HUES6 (cell line): ENCODE results near the gene RESP18.

Source experiments
- H3K27ac ChIP-seq: 2 replicates; pipeline ENCODE4 v1.7.0; 2013; ENCODE audit warnings: low read depth, mild to moderate bottlenecking, low read length, inconsistent platforms
- H3K27me3 ChIP-seq: 2 replicates; pipeline ENCODE4 v1.6.1; 2013; ENCODE audit warnings: low read length; ENCODE audit not compliant: control insufficient read depth, insufficient read depth
- H3K36me3 ChIP-seq: 2 replicates; pipeline ENCODE4 v1.6.1; 2013; ENCODE audit warnings: low read length; ENCODE audit not compliant: control insufficient read depth, insufficient read depth
- H3K4me1 ChIP-seq: 2 replicates; pipeline ENCODE4 v1.6.1; 2013; ENCODE audit warnings: low read length; ENCODE audit not compliant: control insufficient read depth, insufficient read depth
- H3K4me3 ChIP-seq: 2 replicates; pipeline ENCODE4 v1.5.1; 2013; ENCODE audit warnings: low read depth, low read length
- H3K9ac ChIP-seq: one replicate; pipeline ENCODE4 v1.6.1; 2013; ENCODE audit warnings: mild to moderate bottlenecking, low read length
- H3K9me3 ChIP-seq: 2 replicates; pipeline ENCODE4 v1.6.1; 2013; ENCODE audit warnings: low read depth, low read length; ENCODE audit not compliant: control insufficient read depth, insufficient read depth

Gene RESP18

DNA sequence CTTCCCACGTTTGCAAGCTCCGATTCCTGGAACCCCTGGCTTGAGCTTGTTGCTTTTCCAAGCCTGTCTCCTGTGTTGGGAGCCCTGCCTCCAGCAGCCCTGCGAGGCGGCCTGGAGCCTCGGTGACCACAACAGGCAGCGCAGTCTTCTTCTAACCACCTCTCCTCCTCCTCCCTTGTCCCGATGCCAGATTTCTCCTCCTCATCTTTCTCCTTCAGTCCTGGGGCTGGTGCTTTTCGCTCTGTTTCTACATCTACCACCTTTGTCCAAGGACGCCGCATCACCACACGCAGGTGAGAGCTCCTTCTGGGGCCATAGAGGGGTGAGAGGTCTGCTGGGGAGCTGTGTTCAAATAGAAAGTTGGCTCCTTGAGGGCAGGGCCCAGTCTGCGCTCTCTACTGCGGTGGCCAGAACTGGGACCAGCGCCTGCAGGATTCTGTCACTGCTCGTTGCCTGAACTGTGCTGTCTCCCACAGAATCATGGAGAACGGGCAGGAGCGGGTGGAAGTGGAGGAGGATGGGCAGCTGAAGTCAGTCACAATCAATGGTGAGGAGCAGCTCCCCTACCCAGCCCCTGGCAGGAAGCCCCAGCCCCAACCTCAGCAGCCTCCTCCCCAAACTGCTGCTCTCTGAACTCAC lies 49.5 kb downstream of the RESP18 start:
- Histone ChIP-seq H3K27ac (no peak overlapping the region), H3K36me3 (peaks cover 24% of the 10 kb centered on the region), H3K4me3 (no peak overlapping the region), H3K27me3 (no peaks in the 10 kb centered on the region), H3K9me3 (no peaks in the 10 kb centered on the region), H3K9ac (no peak overlapping the region), H3K4me1 (peaks cover 27% of the 10 kb centered on the region)

DNA sequence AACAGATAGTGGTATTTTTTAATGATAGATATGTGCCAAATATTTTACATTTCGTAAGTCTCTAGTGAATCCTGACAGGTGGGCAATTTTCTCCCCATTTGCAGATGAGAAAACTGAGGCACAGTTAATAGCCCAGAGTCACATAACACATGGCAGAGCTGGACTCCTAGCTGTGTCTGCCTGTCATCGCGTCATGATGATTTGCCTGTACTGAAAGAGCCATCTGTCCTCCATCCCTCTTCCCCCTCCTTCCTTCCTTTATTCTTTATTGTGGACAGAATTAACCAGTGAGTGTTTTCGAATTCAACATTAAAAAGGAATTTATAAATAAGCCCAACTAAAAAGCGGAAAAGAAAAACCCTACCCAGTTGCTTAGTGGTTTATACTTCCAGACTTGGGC lies 50.2 kb downstream of the RESP18 start:
- H3K4me1 ChIP-seq, result peaks cover 32% of the 10 kb centered on the region
- peaks cover 24% of the 10 kb centered on the region for H3K36me3 ChIP-seq
- H3K27ac ChIP-seq, result no peak overlapping the region
- no peaks in the 10 kb centered on the region for H3K27me3 ChIP-seq
- no peaks in the 10 kb centered on the region for H3K9me3 ChIP-seq
- no peak overlapping the region for H3K4me3 ChIP-seq
- H3K9ac ChIP-seq, result no peak overlapping the region

DNA sequence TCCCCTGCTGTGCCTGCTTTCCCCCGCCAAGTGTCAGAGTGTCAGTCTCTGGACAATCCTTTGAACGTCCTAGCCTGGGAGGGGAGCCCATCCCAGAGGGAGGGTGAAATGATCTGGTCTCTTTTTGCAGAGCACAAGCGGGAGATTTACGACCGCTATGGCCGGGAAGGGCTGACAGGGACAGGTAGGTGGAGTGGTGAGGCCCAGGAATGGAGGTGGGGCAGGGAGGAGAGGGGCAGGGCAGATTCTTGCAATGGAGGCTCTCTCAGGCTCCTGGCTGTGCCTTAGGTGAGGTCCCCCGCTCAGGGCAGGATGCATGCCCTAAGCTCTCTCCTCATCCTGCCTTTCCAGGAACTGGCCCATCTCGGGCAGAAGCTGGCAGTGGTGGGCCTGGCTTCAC lies 51.0 kb downstream of the RESP18 start:
- peaks cover 24% of the 10 kb centered on the region for H3K36me3 ChIP-seq
- no peaks in the 10 kb centered on the region for H3K9me3 ChIP-seq
- no peak overlapping the region for H3K9ac ChIP-seq
- H3K4me1 ChIP-seq, result peaks cover 31% of the 10 kb centered on the region
- H3K27ac ChIP-seq, result no peak overlapping the region
- H3K27me3 ChIP-seq, result no peaks in the 10 kb centered on the region
- H3K4me3 ChIP-seq, result no peak overlapping the region

DNA sequence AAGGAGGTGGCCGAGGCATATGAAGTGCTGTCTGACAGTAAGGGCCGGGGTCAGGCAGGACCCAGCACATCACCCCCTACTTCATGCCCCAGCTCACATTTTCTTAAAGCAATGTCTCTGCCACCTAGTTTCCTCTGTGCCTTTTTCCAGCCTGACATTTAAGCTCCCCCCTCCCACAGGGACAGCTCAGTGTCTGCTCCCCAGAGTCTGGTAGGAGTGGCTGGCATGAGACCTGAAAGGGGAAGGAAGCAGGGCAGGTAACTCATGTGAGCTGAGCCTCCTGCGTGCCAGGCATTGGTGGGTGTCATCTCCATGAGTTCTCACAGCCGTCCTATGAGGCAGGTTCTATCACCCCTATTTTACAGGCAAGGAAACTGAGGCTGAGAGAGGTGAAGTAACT lies 51.9 kb downstream of the RESP18 start:
- Histone ChIP-seq H3K9me3 (no peaks in the 10 kb centered on the region), H3K4me1 (peaks cover 25% of the 10 kb centered on the region), H3K4me3 (no peak overlapping the region), H3K36me3 (peaks cover 24% of the 10 kb centered on the region), H3K9ac (no peak overlapping the region), H3K27ac (no peak overlapping the region), H3K27me3 (no peaks in the 10 kb centered on the region)

DNA sequence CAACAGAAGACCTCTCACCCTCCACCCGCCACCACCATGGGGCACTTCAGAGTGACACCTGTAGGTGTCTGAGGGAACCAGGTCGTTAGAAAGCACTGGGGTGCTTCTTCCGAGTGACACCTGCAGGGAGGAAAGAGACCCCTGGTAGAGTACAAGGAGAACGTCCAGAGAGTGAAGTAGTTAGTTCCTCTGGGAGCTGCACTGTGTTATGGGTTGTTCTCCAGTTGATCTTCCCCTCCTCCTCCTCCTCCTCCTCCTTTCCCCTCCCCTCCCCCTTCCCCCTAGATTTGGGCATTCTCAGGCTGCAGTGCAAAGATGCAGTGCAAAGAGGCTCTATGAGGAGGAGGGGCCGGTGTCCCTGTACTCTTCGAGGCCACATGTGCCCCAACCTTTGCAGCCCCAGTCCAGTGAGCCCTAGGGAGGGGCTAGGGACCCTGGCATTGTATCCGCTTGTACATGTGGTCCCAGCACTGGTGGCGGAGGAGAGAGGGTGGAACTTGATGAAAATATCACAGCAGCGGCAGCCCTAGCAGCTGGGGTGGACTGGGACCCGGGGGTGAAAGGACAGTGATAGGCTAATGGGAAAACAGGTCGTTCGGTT lies 52.5 kb downstream of the RESP18 start:
- H3K4me1 ChIP-seq, result peaks cover 24% of the 10 kb centered on the region
- H3K27ac ChIP-seq, result peak overlapping the region; percentile 83; the same call in 1 of the 2 replicates
- H3K4me3 ChIP-seq, result peak overlapping the region; percentile 71
- H3K9ac ChIP-seq, result peak overlapping the region; percentile 82
- no peaks in the 10 kb centered on the region for H3K9me3 ChIP-seq
- H3K27me3 ChIP-seq, result no peaks in the 10 kb centered on the region
- H3K36me3 ChIP-seq, result peaks cover 24% of the 10 kb centered on the region

DNA sequence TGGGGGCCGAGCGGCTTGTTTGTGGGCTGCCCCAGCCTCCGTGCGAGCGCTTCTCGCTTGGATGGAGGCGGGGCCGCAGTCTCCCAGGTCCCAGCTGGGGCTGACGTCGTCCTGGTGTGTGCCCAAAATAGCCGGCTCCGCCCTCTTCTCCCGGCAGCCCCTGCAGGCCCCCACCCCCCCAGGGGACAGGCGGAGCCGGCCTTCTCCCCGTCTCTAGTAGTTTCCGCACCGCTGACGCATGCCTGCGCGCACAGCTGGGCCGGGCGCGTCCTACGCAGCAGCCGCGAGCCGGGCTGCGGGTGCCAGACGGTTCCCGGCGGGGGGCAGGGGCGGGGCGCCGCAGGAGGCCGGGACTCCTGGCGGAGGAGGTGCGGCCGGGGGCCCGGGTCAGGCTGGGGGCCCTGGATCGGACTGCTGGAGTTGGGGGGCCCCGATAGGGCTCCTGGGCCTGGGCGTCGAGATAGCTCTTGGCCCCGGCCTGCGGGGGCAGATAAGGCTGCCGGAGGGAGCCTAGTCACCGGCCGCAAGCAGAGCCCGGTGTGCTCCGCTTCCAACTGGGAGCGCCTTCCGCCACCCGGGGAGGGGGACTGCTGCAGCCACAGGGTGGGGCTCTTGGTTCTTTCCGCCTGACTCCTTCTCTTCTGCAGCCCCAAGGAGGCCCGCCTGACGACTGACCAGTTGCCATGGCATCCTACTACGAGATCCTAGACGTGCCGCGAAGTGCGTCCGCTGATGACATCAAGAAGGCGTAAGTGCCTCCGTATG lies 53.2 kb downstream of the RESP18 start, which contains the start of gene DNAJB2:
Gene DNAJB2 (plus strand): TSS at position 216 of the 765 bp plus-strand sequence. CDS start 468 bp downstream, at position 684.
- peaks cover 17% of the 10 kb centered on the region for H3K36me3 ChIP-seq
- H3K27me3 ChIP-seq, result no peaks in the 10 kb centered on the region
- peak within 1 kb of the TSS; percentile 82 for H3K9ac ChIP-seq
- H3K4me1 ChIP-seq, result peaks cover 30% of the 10 kb centered on the region
- H3K4me3 ChIP-seq, result peak within 1 kb of the TSS; percentile 71
- H3K9me3 ChIP-seq, result no peaks in the 10 kb centered on the region
- H3K27ac ChIP-seq, result peak within 1 kb of the TSS; percentile 83; the same call in 1 of the 2 replicates

DNA sequence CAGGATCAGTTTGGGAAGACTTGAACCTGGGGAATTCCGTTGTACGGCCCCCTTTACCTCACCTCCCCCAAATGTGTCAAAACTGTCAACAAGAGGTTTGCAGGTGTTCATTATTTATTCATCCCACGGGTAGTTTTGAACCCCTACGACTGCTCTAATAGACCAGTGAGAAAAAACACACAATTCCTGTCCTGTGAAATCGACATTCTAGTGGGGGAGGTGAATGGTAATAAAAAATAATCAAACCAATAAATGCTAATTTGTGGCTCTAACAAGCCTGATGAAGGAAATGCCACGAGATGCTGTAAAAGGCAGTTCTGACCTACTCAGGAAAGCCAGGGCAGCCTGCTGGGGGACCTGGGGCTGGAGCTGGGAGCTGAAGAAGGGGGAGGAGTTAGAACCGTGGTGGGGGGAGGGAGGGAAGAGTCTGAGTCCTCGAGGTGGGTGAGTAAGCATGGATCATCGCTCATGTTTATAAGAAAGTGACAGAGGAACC lies 53.8 kb downstream of the RESP18 start:
- Histone ChIP-seq H3K9ac (peak overlapping the region; percentile 54), H3K4me1 (peaks cover 36% of the 10 kb centered on the region), H3K4me3 (peak overlapping the region; percentile 71), H3K36me3 (peaks cover 16% of the 10 kb centered on the region; the same call in 1 of the 2 replicates), H3K27me3 (no peaks in the 10 kb centered on the region), H3K27ac (peak overlapping the region; percentile 83; the same call in 1 of the 2 replicates), H3K9me3 (no peaks in the 10 kb centered on the region)

DNA sequence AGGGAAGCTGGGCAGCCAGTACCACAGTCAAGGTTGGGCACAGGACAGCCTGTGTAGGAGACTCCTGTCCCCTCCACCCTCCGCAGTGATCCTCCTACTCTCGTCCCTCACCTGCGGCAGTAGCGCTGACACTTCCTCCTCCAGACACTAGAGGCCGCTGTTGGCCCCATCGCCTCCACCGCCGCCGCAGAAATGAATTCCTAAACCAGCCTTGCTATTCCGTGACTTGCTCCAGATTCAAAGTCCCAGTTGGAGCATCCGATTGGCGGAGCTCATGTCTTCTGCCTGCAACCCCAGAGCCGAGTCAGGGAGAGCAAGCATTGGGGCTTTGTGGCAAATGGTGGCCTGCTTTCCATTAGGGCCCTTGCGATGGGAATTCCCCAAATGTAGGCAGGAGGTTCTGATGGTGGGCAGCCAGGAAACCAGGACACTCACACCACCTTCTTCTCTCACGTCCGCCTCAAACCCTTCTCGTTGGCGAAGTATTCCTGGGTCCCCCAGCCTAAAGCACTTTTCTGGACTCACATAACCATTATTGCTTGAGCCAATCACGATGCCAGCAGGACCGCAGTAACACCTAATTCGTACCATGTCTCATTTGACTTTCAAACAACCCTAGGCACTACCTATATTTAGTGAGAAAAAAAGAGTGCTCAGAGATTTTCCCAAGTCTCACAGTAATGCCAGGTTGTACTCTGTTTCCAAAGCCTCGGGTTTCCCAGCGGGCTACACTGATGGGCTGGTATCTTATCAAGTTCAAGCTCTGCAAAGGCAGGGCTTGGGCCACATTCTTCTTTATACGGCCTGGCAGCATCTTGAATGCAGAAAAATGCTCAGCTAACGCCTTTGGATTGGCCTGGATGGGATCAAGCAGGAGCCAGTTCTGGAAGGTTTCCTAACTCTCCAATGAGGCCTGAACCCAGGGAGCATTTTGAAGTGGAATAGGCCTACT lies 54.6 kb downstream of the RESP18 start:
- Histone ChIP-seq H3K4me3 (peak overlapping the region; percentile 71), H3K4me1 (peaks cover 36% of the 10 kb centered on the region), H3K36me3 (peaks cover 12% of the 10 kb centered on the region; the same call in 1 of the 2 replicates), H3K27me3 (no peaks in the 10 kb centered on the region), H3K9me3 (no peaks in the 10 kb centered on the region), H3K27ac (peak overlapping the region; percentile 83; the same call in 1 of the 2 replicates), H3K9ac (peak overlapping the region; percentile 56)
